Stimulated activated CD8-positive, alpha-beta memory T cell treated with anti-CD3 and anti-CD28 coated beads, Interleukin-15, amount 100 ng/mL, for 48 hours (primary cell): ENCODE results near the gene IL31.

Experiments
- DNase-seq, 2 donors: peaks; one replicate each; pipeline ENCODE4 v3.0.0-alpha.2; 2020; ENCODE audit warnings: low read depth in 2 of 2

The IL31 gene

GRCh38 chr12:122158700-122159285, 15.2 kb downstream of the IL31 start:
- DNase-seq, result no peak

GRCh38 chr12:122155705-122156104, 18.3 kb downstream of the IL31 start:
- no peak for DNase-seq

GRCh38 chr12:122152754-122153153, 21.3 kb downstream of the IL31 start:
- DNase-seq, result no peak

GRCh38 chr12:122150127-122150681, 23.8 kb downstream of the IL31 start:
- DNase-seq, result no peak

GRCh38 chr12:122148657-122149056, 25.4 kb downstream of the IL31 start:
- DNase-seq, result no peak

GRCh38 chr12:122147514-122148290, 26.3 kb downstream of the IL31 start:
- no peak for DNase-seq

- DNase-seq, result no peak
These were observed 28.3 kb downstream of the IL31 start for GRCh38 chr12:122145505-122146330.

GRCh38 chr12:122144885-122145284, 29.1 kb downstream of the IL31 start:
- no peak for DNase-seq

GRCh38 chr12:122142857-122143256, 31.2 kb downstream of the IL31 start:
- no peak for DNase-seq

- no peak for DNase-seq
These were observed 31.9 kb downstream of the IL31 start for GRCh38 chr12:122141911-122142725.

GRCh38 chr12:122140467-122141257, 33.4 kb downstream of the IL31 start:
- DNase-seq, result no peak

GRCh38 chr12:122139941-122140340, 34.1 kb downstream of the IL31 start:
- DNase-seq, result no peak

- no peak for DNase-seq
These were observed 34.8 kb downstream of the IL31 start for GRCh38 chr12:122139266-122139665.

GRCh38 chr12:122138616-122139015, 35.4 kb downstream of the IL31 start:
- DNase-seq, result no peak

GRCh38 chr12:122138181-122138580, 35.8 kb downstream of the IL31 start:
- DNase-seq, result no peak

GRCh38 chr12:122137681-122138080, 36.3 kb downstream of the IL31 start:
- no peak for DNase-seq

- DNase-seq, result no peak
These were observed 36.8 kb downstream of the IL31 start for GRCh38 chr12:122137229-122137628.

- no peak for DNase-seq
These were observed 38.5 kb downstream of the IL31 start for GRCh38 chr12:122135437-122136031.

GRCh38 chr12:122133192-122133950, 40.6 kb downstream of the IL31 start:
- DNase-seq, result no peak
